PFSK-1 (cell line): Measurements from ENCODE around the gene OMG.

ENCODE experiments used
- FOXP2 ChIP-seq: optimal IDR thresholded peaks from 2 replicates; pipeline ENCODE3; 2011; ENCODE audit warnings: borderline replicate concordance, control low read depth, inconsistent platforms; ENCODE audit not compliant: insufficient read depth; ENCODE audit errors: extremely low read length, extremely low read depth
- POLR2AphosphoS5 ChIP-seq: IDR thresholded peaks from 2 replicates; pipeline ENCODE4 v1.6.1; 2012; ENCODE audit warnings: low read depth, mild to moderate bottlenecking, control low read depth, low read length, moderate library complexity
- SIN3A ChIP-seq: IDR thresholded peaks from 2 replicates; pipeline ENCODE4 v1.6.1; 2012; ENCODE audit warnings: mild to moderate bottlenecking, low read length, moderate library complexity, borderline replicate concordance; ENCODE audit not compliant: insufficient read depth
- TAF1 ChIP-seq: IDR thresholded peaks from 2 replicates; pipeline ENCODE4 v1.6.1; 2012; ENCODE audit warnings: low read length, control low read depth, borderline replicate concordance; ENCODE audit not compliant: insufficient read depth
- TF ChIP-seq, protein P1 (sequence below), 2 experiments: IDR thresholded peaks; 2 replicates each; pipeline versions ENCODE4 v1.6.1 to v1.8.0; 2011 to 2012; ENCODE audit warnings: low read depth in 2 of 2, low read length in 2 of 2, control low read depth in 1 of 2, inconsistent platforms in 1 of 2, mild to moderate bottlenecking in 1 of 2, moderate library complexity in 1 of 2; ENCODE audit not compliant: insufficient read depth in 1 of 2

Gene OMG

DNA sequence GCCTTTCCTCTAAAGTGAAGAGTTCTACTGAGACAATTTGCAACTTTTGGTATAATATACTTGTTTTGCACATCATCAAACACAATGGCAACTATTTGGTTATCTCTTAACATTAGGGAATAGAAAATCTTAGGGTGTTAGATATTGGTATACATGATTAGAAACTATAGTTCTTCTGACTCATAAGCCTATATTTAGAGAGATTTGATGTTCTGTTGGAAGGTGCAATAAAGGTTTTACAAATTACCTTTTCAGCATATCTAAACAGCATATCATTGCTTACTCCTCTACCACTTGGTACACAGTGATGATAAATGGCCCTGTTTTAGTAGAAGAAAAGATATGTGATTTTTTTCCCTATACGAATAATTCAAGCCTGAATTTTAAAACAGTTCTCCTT is 10.6 kb upstream of the OMG start:
- no peak for TF ChIP-seq POLR2AphosphoS5

DNA sequence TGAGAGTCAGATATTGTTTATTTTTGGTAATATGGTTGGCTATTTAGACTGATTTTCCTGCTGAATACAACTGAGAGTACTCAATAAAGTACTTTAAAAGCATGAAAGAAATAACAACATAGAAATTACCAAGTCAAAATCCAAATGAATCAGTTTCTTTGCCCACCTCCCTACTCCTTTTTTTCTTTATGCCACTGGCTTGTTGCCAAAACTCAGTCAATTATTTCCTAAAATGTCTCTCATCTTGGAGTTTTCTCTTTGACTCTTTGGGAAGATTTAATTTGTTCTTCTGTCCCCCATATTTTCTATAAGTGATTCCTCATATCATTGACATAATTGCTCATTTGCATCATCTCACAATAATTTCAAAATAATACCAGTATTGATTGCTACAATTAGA is 2.6 kb upstream of the OMG start:
- TF ChIP-seq TAF1 = no peak

DNA sequence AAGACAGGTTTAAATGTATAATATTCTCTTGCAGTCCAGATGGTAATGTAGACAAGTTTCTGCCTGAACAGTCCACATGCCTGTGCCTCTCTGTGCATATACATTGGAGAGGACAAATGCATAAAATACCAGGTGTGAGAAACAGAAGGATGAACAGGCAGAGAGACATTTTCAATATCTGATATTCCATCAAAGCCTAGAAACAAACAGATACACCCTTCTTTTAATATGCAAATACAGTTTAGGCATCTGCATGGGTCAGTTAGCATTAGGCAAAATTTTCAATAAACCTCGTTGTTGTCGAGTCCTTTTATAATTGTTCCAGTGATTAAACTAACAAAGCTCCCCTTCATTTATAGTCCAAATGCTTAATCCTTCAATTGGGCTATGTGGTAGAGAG is 897 bp downstream of the OMG start:
- TF ChIP-seq, protein P1, sequence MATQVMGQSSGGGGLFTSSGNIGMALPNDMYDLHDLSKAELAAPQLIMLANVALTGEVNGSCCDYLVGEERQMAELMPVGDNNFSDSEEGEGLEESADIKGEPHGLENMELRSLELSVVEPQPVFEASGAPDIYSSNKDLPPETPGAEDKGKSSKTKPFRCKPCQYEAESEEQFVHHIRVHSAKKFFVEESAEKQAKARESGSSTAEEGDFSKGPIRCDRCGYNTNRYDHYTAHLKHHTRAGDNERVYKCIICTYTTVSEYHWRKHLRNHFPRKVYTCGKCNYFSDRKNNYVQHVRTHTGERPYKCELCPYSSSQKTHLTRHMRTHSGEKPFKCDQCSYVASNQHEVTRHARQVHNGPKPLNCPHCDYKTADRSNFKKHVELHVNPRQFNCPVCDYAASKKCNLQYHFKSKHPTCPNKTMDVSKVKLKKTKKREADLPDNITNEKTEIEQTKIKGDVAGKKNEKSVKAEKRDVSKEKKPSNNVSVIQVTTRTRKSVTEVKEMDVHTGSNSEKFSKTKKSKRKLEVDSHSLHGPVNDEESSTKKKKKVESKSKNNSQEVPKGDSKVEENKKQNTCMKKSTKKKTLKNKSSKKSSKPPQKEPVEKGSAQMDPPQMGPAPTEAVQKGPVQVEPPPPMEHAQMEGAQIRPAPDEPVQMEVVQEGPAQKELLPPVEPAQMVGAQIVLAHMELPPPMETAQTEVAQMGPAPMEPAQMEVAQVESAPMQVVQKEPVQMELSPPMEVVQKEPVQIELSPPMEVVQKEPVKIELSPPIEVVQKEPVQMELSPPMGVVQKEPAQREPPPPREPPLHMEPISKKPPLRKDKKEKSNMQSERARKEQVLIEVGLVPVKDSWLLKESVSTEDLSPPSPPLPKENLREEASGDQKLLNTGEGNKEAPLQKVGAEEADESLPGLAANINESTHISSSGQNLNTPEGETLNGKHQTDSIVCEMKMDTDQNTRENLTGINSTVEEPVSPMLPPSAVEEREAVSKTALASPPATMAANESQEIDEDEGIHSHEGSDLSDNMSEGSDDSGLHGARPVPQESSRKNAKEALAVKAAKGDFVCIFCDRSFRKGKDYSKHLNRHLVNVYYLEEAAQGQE (IDR thresholded peaks at IDR 0.05; ENCODE audit: insufficient read depth in 1 of 2, low read depth in 2 of 2, low read length in 2 of 2) = no peak
- TF ChIP-seq FOXP2 = no peak

DNA sequence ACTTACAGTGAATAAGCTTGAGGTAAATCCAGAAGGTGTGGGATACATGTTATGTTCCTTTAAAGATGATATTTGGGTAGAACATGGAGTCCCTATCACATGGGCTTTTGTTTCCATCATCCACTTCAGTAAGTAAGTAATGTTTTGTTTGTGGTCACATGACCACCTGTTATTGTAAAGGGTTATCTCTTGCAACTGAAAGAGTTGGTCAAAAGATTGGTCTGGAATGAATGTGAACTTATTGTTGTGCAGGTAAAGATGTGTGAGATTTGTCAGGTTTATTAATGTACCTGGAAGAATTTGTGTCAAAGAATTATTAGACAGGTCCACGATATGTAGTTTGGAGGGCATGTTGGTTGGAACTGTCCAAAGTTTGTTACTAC is 1.6 kb downstream of the OMG start:
- no peak for TF ChIP-seq FOXP2
- TF ChIP-seq, protein P1 (IDR thresholded peaks at IDR 0.05; ENCODE audit: insufficient read depth in 1 of 2, low read depth in 2 of 2, low read length in 2 of 2) = no peak
- TF ChIP-seq POLR2AphosphoS5 = no peak
- TF ChIP-seq SIN3A = no peak
- TF ChIP-seq TAF1 = no peak

DNA sequence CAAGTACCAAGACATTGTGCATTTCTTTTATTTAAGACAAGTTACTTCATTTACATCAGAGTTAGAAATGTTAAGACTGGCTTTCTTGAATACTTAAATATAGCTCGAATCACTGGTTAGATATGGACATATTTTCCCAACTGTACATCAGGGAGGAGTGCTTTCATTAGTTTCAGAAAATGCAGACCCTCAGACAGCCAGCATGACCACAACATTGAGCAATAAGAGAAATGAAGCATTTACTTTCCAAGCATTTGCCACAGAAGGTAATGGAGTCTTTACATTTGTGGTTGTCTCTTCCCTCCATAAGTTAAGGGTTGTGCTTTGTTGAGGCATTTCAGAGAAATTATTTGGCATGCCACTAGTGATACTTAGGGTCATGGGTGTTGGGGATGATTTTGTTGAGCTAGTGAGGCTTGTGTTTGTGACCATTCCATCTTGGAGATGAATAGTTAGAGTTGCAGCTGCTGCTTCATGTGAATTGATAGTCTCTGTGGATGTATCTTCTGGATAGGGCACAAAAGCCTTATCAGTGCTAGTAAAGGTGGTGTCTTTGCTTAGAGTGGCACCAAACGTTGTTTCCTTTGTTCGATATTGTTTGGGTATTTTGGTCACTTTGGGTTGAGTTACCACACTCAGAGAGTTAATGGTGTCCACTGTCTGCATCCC is 2.1 kb downstream of the OMG start:
- no peak for TF ChIP-seq FOXP2
- TF ChIP-seq POLR2AphosphoS5 = no peak
- TF ChIP-seq, protein P1 (IDR thresholded peaks at IDR 0.05; ENCODE audit: insufficient read depth in 1 of 2, low read depth in 2 of 2, low read length in 2 of 2) = no peak
- TF ChIP-seq TAF1 = no peak
- TF ChIP-seq SIN3A = no peak

DNA sequence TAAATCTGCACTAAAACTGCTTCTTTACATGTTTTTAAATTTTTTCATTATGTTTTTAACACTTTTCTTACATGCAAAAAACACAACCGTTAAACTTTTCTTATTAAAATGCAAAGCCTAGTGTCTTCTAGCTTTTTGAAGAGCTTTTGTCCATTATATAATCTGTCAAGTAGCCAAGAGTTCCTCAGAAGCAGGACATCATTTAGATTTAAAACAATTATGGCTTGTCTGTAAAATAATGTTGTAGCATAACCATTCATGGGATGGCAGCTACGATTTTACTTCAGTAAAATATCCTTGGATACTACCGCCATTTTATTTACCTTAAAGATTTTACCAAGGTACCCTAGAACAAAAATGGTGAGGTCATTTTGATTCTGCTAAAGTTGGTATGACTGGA is 2.8 kb downstream of the OMG start:
- TF ChIP-seq POLR2AphosphoS5 (no peak), SIN3A (no peak), FOXP2 (no peak), TAF1 (no peak)
- TF ChIP-seq, protein P1 (IDR thresholded peaks at IDR 0.05; ENCODE audit: insufficient read depth in 1 of 2, low read depth in 2 of 2, low read length in 2 of 2) = no peak
